K562 (cell line): Measurements from ENCODE around the gene RCOR3. TPM values are rescaled to one million over a fixed set of nuclear protein-coding genes. Genes with fewer than 3 reads are reported as not detected.

Experiments used
- DNMT1 ChIP-seq: fragments of 450-650 bp; IDR thresholded peaks from 2 replicates; pipeline ENCODE4 v1.6.1; 2016; ENCODE audit warnings: antibody characterized with exemption, mild to moderate bottlenecking
- E2F5 ChIP-seq: sonication (generic); formaldehyde crosslinking; IDR thresholded peaks from 2 replicates; pipeline ENCODE4 v1.8.0; 2022; ENCODE audit warnings: mild to moderate bottlenecking, missing genetic modification reagents
- EZH2 ChIP-seq: IDR thresholded peaks from 2 replicates; pipeline ENCODE4 v1.6.1; 2012; ENCODE audit warnings: low read depth, mild to moderate bottlenecking, inconsistent platforms, low read length, borderline replicate concordance
- HDAC3 ChIP-seq: fragments of 450-650 bp; IDR thresholded peaks from 2 replicates; pipeline ENCODE4 v1.6.1; 2018; ENCODE audit warnings: borderline replicate concordance, mild to moderate bottlenecking, moderate library complexity; ENCODE audit not compliant: partially characterized antibody
- NR2C2 ChIP-seq, 2 experiments: fragments of 200-800 bp in 1 of 2; sonication (Bioruptor generic) in 1 of 2; sonication (generic) in 1 of 2; formaldehyde crosslinking in 1 of 2; IDR thresholded peaks; 2 replicates each; pipeline versions ENCODE4 v1.6.1 to v1.8.0; 2016 to 2022; ENCODE audit warnings: mild to moderate bottlenecking in 1 of 2, missing compliant biosample characterization in 1 of 2, missing genetic modification characterization in 1 of 2, missing genetic modification reagents in 1 of 2
- RB1 ChIP-seq: fragments of 450-650 bp; IDR thresholded peaks from 2 replicates; pipeline ENCODE4 v1.6.1; 2017; ENCODE audit warnings: low read depth, mild to moderate bottlenecking
- RBM25 ChIP-seq: fragments of 200-400 bp; formaldehyde crosslinking; IDR thresholded peaks from 2 replicates; pipeline ENCODE4 v1.6.1; 2018; ENCODE audit warnings: low read length, low read depth, moderate library complexity; ENCODE audit not compliant: severe bottlenecking
- SFPQ ChIP-seq: fragments of 200-400 bp; formaldehyde crosslinking; IDR thresholded peaks from 2 replicates; pipeline ENCODE4 v1.6.1; 2017; ENCODE audit warnings: mild to moderate bottlenecking, low read depth, low read length, moderate library complexity
- SMAD3 ChIP-seq: fragments of 450-650 bp; formaldehyde crosslinking; conservative IDR thresholded peaks from 2 replicates; pipeline ENCODE4 v1.4.0; 2020; ENCODE audit warnings: mild to moderate bottlenecking
- SMARCA4 ChIP-seq: fragments of 450-650 bp; IDR thresholded peaks from 2 replicates; pipeline ENCODE4 v1.6.1; 2016
- TRIM28 ChIP-seq: fragments of 450-650 bp; IDR thresholded peaks from 2 replicates; pipeline ENCODE4 v1.6.1; 2017
- USF1 ChIP-seq: sonication (generic); formaldehyde crosslinking; IDR thresholded peaks from 2 replicates; pipeline ENCODE4 v1.9.0; 2022; ENCODE audit warnings: mild to moderate bottlenecking, missing genetic modification reagents
- ZKSCAN8 ChIP-seq: fragments of 200-800 bp; sonication (Bioruptor generic); IDR thresholded peaks from 2 replicates; pipeline ENCODE4 v1.6.1; 2016; ENCODE audit warnings: missing genetic modification characterization, missing compliant biosample characterization
- ZNF444 ChIP-seq: fragments of 250-450 bp; sonication (Bioruptor Pico); IDR thresholded peaks from 2 replicates; pipeline ENCODE4 v1.4.0; 2020; ENCODE audit warnings: mild to moderate bottlenecking, moderate library complexity
- polyA plus RNA-seq, 8 experiments: library from polyadenylated mRNA; depleted of rRNA in 4 of 8; stranded (reverse) in 5 of 8; unstranded in 3 of 8; fragments of >200 nt; fragmentation: Nextera tagmentation in 2 of 8; fragmentation: Illumina TruSeq in 1 of 8; extraction: Ambion mirVana in 2 of 8; extraction: Trizol in 1 of 8; gene quantifications; 2 replicates each; pipeline versions ENCODE4 v1.2.1 to v1.2.3, GENCODE V29; 2011 to 2014; ENCODE audit warnings: inconsistent platforms in 1 of 8, missing spikeins in 1 of 8
- total RNA-seq, 7 experiments: library from RNA; depleted of rRNA in 6 of 7; stranded (reverse); fragments of >200 nt in 6 of 7; fragmentation: Illumina TruSeq in 2 of 7; extraction: Trizol in 2 of 7; gene quantifications; 2 replicates each; pipeline versions ENCODE4 v1.2.1 to v1.2.3, GENCODE V29; 2011 to 2021; ENCODE audit warnings: low replicate concordance in 1 of 7
- TF ChIP-seq, protein P1 (sequence below): fragments of 250-450 bp; sonication (Bioruptor Pico); IDR thresholded peaks from 2 replicates; pipeline ENCODE4 v1.8.0; 2021; ENCODE audit warnings: moderate library complexity, mild to moderate bottlenecking, inconsistent platforms
- TF ChIP-seq, protein P2 (sequence below): fragments of 250-450 bp; sonication (Bioruptor Pico); IDR thresholded peaks from 2 replicates; pipeline ENCODE4 v1.4.0; 2020; ENCODE audit warnings: mild to moderate bottlenecking, moderate library complexity

The RCOR3 gene
- total and polyA plus RNA-seq, 9 of the 15 experiments (the other 6 are each of a cell fraction or from before 2014, with no cell fraction given), result 9.7 to 42.7 (median 29.5) TPM

DNA sequence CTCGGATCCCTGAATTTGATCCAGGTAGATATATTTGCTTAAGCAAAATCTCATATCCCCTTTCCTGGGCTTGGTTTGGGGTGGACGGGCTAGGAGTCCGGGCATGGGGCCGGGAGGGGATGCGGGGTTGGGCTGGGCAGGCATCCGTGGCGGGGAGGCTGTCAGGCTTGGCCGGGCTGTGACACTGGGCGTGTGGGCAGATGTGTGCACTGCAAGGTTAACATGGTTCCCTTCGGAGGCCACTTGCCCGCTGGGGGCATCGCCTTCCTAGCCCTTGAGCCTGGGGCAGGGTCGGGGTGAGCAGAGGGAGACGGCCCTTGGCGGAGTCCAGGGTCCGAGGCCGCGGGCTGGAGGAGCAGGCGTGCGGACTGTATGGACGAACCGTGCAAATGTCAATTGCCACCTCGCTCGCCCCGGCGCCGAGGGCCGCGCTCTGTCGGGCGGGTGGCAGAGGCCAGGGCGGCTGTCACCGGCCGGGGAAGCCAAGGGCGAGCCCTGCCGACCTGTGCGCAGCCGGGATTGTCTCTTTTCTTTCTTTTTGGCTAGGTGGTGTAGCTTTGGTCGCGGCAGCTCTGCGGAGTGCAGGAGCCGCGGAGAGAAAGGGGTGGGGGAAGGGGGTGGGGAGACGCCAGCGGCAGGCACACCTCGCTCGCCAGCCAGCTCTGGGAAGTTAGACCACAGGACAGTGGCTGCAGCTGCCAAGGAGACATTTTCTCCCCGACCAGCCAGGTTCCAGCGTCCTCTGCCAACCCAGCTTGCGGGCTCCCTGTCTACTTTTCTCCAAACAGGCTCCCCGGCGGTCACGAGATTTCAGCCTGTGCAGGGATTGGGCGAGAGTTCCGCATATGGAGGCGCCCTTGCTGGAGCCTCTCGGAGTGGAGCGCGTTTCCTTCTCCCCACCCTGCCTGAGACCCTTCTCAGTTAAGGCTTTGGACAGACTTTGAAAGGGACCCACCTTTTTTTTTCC is 1.3 kb downstream of the RCOR3 start (continued):
- TF ChIP-seq, protein P1, sequence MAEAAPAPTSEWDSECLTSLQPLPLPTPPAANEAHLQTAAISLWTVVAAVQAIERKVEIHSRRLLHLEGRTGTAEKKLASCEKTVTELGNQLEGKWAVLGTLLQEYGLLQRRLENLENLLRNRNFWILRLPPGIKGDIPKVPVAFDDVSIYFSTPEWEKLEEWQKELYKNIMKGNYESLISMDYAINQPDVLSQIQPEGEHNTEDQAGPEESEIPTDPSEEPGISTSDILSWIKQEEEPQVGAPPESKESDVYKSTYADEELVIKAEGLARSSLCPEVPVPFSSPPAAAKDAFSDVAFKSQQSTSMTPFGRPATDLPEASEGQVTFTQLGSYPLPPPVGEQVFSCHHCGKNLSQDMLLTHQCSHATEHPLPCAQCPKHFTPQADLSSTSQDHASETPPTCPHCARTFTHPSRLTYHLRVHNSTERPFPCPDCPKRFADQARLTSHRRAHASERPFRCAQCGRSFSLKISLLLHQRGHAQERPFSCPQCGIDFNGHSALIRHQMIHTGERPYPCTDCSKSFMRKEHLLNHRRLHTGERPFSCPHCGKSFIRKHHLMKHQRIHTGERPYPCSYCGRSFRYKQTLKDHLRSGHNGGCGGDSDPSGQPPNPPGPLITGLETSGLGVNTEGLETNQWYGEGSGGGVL, result no peak
- TF ChIP-seq USF1 (peak; percentile 73), ZKSCAN8 (CRISPR knock-in tag) (no peak), NR2C2 (CRISPR knock-in tag; IDR thresholded peaks at IDR 0.05) (no peak), NR2C2 (tag; IDR thresholded peaks at IDR 0.05) (peak; percentile 29; the same call in 1 of the 2 replicates), EZH2 (no peak), HDAC3 (no peak), E2F5 (CRISPR knock-in tag) (no peak), DNMT1 (no peak), TRIM28 (no peak), ZNF444 (CRISPR knock-in tag) (0 out of 2 replicates have a peak, but pooled peaks have one; percentile 28), SMARCA4 (no peak), SFPQ (no peak), SMAD3 (CRISPR knock-in tag) (peak; percentile 79), RBM25 (no peak), RB1 (peak; percentile 53; the same call in 1 of the 2 replicates)
- TF ChIP-seq, protein P2, sequence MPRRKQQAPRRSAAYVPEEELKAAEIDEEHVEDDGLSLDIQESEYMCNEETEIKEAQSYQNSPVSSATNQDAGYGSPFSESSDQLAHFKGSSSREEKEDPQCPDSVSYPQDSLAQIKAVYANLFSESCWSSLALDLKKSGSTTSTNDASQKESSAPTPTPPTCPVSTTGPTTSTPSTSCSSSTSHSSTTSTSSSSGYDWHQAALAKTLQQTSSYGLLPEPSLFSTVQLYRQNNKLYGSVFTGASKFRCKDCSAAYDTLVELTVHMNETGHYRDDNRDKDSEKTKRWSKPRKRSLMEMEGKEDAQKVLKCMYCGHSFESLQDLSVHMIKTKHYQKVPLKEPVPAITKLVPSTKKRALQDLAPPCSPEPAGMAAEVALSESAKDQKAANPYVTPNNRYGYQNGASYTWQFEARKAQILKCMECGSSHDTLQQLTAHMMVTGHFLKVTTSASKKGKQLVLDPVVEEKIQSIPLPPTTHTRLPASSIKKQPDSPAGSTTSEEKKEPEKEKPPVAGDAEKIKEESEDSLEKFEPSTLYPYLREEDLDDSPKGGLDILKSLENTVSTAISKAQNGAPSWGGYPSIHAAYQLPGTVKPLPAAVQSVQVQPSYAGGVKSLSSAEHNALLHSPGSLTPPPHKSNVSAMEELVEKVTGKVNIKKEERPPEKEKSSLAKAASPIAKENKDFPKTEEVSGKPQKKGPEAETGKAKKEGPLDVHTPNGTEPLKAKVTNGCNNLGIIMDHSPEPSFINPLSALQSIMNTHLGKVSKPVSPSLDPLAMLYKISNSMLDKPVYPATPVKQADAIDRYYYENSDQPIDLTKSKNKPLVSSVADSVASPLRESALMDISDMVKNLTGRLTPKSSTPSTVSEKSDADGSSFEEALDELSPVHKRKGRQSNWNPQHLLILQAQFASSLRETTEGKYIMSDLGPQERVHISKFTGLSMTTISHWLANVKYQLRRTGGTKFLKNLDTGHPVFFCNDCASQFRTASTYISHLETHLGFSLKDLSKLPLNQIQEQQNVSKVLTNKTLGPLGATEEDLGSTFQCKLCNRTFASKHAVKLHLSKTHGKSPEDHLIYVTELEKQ (CRISPR knock-in tag), result 0 out of 2 replicates have a peak, but pooled peaks have one; percentile 23
